Stomach (tissue), 4 donors: Measurements from ENCODE around the gene CSRP1.

Experiments
- CTCF ChIP-seq, 7 experiments: fragments of 450-650 bp in 4 of 7; fragments of 200-600 bp in 3 of 7; sonication (generic) in 3 of 7; IDR thresholded peaks; one replicate each; pipeline ENCODE4 v1.5.1; 2016 to 2019; ENCODE audit warnings: antibody characterized with exemption in 7 of 7, control low read depth in 2 of 7, mild to moderate bottlenecking in 1 of 7
- EP300 ChIP-seq: sonication (generic); formaldehyde crosslinking; IDR thresholded peaks from one replicate; pipeline ENCODE4 v1.6.1; 2017; ENCODE audit warnings: antibody characterized with exemption
- POLR2A ChIP-seq, 4 donors: fragments of 450-650 bp; IDR thresholded peaks; one replicate each; pipeline ENCODE4 v1.6.1; 2016; ENCODE audit warnings: antibody characterized with exemption in 4 of 4, control low read depth in 2 of 4, mild to moderate bottlenecking in 1 of 4, moderate library complexity in 1 of 4
- POLR2AphosphoS5 ChIP-seq, 3 donors: sonication (generic); formaldehyde crosslinking; IDR thresholded peaks; one replicate each; pipeline ENCODE4 v1.6.1; 2016; ENCODE audit warnings: antibody characterized with exemption in 3 of 3

- TF ChIP-seq EP300 = no peak
- no peak for TF ChIP-seq CTCF (IDR thresholded peaks at IDR 0.05)
- TF ChIP-seq POLR2A (IDR thresholded peaks at IDR 0.05) = no peak
- no peak for TF ChIP-seq POLR2AphosphoS5 (IDR thresholded peaks at IDR 0.05)
These were observed 46.0 kb upstream of the CSRP1 start for GRCh38 chr1:201552941-201553351.
